LNCAP (cell line): ENCODE measurements around the gene IQCK.

Experiments used
- CTCF ChIP-seq: fragments of 450-650 bp; IDR thresholded peaks from 2 replicates; pipeline ENCODE4 v1.5.1; 2017; ENCODE audit warnings: mild to moderate bottlenecking

The IQCK gene

GRCh38 chr16:19757762-19758595, 39.9 kb downstream of the IQCK start:
- TF ChIP-seq CTCF, result no peak

- no peak for TF ChIP-seq CTCF
These were observed 42.4 kb downstream of the IQCK start for GRCh38 chr16:19760356-19761060.

DNA sequence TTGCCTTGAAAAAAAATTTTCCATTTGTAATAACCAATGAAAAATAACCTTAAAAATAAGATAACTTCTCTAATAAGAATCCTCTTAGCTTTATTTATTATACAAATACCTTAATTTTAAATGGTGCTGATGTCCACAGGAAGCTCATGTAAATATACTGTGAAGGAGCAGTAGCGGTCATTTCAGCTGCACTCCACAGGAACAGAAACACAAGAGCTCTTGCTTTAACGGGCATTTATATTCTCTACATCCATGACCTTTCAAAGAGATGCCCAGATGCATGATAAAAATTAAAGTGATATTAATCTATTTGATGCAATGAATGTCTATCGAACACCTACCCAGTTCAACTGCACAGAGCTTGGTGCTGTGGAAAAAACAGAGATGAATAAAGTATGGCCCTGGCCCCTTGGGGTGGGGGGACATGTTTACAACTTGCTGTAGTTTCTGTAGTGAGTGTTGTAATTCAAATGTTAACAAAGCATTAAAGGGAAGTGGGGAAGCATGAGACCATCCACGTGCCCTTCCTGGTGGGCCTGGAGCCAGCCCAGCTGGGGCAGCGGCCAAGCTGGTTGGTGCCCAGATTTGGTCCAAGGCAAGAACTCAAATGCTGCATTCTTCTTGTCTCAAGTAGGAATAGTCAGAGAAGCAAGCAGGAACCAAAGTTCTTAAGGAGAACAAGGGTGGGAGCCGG, 47.9 kb downstream of the IQCK start:
- no peak for TF ChIP-seq CTCF

- TF ChIP-seq CTCF, result no peak
These were observed 48.4 kb downstream of the IQCK start for GRCh38 chr16:19766554-19766884.

DNA sequence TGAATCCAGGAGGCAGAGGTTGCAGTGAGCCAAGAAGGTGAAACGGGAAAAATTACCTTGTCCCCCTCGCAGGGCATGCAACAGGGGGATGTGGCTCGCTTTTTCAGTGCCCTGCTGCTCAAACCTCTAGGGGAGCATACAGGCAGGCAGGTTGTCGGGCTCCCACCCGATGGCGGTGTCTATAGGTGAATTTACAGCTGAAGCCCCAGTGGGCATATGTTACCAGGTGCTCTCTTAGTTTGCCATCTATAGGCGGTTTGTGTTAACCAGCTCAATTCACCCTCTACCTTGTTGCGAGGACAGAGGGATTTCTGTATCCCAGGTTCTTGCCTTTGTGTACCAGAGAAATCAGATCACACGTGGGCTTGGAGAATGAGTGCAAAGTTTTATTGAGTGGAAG, 48.9 kb downstream of the IQCK start:
- TF ChIP-seq CTCF, result no peak

DNA sequence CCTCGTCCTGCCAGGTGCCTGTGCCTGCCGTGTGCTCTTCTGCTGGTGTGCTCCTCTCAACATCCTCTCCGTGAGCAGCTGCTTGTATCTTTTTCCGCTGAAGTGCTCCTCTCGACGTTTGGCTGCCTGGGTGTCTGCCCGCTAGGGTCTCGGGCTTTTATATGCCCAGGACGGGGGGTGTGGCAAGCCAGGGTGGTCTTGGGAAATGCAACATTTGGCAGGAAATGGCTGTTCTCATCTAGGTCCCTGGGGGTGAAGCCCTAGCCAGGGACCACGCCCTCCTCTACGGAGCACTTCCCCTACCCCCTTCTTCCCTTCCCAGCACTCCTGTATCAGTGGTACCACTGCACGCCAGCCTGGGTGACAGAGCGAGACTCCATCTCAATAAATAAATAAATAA, 49.4 kb downstream of the IQCK start:
- no peak for TF ChIP-seq CTCF

DNA sequence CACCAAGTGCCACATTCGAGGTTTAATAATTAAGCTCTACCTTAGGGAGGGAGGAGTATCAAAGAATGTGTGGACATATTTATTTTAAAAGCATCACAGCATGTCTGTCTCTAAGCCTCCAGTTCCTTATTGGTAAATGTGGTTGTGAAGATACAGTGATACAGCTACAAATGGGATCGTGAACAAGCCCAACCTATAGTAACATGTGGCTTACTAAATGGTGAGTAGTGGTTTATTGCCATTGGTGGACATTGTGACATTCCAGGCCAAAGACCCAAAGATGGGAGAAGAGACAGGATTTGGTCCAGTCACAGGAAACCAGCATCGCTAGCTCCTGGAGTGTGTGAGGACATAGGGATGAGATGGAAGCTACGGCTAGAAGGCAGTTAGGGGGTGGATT, 51.2 kb downstream of the IQCK start:
- TF ChIP-seq CTCF, result no peak
